HG02852 (cell line): ENCODE measurements around the gene C14orf93.

Source experiments
- ATAC-seq: cut with Tn5 transposase; IDR thresholded peaks from one replicate; pipeline ENCODE4 v1.9.1; 2021; ENCODE audit warnings: mild to moderate bottlenecking, moderate library complexity; ENCODE audit not compliant: unreplicated experiment

The C14orf93 gene

DNA sequence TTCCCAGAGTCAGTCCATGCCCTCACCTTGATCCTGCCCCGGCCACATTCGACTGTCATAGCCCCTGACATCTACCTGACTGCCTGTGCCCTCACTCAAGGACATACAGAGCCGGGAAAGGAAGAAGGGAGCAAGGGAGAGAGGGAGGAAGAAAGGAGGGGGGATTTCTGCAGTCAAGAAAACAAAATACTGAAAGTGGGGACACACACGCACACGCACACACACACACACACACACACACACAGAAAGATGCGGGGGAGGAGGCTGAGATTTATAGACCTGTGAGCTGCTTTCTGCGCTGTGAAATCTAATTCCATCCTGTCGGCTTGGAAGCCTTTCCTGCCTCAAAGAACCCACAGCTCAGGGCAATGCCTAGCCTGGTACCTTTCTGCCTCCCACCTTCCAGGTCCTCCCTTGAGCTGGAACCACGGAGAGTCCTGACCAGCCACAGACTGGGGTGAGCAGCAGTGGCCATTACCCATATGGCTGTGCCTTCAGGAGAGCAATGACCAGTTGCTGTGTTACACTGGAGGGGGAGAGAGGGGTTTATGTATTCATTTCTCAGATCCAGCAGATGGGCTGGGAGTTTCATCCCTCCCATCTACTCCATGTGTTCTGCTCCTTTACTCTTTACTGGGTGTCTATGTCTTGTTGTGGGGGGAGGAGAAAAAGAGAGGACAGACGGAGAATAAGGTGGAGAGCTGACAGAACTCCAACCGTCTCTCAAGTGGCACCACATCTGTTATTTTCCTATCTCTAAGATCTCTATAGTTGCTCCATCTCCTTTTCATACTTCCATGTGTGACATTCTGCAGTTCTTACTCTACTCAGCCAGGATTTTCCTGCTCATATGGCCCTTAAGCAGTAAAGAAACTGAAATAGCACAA, 12.9 kb downstream of the C14orf93 start:
- no peak for ATAC-seq

DNA sequence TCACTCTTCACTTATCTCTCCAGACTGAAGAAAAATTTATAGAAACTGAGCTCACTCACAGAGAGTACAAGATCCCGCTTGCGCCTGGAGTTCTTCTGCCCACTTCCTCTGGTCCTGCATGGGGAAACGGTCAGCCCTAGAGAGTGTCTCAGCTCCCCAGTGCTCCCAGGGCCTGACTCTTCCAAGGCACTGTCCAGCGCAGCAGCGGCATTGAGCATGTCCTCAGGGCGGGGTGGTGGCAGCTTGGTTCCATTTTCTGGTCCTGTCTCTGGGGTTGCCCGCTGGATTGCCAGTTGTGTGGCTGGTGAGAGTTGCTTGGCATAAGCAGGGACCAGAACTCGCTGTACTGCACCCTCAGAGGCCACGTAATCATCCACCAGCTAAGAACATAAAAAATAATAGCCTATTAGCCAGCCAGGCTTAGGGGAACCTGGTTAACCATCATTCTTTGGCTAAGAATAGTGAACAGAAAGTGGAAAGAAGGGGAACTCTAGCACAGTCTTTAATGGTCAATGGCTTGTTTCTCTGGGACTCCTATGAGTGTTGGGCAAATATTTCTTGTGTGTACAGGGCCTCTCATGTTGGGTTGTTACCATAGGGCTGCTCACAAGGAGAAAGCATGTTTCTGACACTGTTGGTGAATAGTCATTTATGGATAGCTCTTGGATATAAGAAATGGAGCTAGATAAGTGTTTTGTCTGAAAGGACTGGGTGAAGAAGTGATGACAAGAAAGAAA, 13.9 kb downstream of the C14orf93 start:
- no peak for ATAC-seq

DNA sequence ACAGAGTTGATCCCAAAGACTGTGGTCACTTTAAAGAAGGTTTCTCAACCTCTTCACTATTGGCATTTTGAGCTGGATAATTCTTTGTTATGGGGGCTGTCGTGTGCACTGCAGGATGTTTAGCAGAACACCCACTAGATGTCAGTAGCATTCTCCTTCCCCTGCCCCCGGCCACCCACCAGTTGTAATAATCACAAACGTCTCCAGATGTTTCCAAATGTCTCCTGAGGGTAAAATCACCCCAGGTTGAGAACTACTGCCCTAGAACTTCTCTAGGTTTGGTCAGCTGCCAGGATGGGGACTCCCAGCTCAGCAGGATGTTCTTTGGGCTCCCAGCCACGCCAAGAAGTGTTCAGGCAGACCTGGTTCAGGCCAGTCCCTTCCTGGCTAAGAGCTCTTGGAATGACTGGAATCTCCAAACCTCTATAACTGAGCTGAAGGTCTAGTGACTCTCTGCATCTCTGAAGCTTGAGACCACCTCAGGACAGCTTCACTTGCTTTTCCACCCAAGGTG, 15.1 kb downstream of the C14orf93 start:
- ATAC-seq: no peak

DNA sequence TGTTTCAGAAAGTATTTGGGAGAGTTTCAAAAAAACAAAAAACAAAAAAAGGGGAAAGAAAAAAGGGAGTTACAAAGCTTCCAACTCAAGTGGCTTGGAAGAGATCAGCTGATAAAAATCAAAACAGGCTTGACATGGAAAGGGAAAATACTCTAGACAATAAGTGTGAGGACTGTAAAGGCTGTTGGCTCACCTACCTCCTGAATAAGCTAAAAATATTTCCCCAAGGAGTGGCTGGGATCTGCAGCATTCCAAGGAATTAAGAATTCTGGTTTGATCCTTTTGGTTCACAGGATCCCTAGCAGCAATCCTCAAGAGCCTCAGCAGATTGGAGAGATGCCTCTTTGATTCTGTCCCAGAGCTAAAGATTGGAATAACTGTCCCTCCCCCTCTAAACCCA, 16.4 kb downstream of the C14orf93 start:
- ATAC-seq: no peak

DNA sequence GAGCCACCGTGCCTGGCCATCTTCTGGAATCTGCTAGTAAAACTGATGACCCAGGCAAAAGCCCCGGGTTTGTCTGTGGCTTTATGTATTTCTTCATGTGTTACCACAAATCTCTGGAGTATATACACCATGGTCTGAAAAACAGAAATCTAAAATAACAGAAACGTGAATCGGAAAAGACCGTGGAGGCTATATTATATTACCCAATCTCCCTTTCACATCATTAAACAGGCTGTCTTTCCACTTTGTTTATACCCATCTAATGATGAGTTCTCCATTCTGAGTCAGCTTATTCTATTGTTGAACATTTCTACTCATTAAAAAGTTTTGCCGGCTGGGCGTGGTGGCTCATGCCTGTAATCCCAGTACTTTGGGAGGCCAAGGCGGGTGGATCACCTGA, 18.1 kb downstream of the C14orf93 start:
- ATAC-seq: no peak

DNA sequence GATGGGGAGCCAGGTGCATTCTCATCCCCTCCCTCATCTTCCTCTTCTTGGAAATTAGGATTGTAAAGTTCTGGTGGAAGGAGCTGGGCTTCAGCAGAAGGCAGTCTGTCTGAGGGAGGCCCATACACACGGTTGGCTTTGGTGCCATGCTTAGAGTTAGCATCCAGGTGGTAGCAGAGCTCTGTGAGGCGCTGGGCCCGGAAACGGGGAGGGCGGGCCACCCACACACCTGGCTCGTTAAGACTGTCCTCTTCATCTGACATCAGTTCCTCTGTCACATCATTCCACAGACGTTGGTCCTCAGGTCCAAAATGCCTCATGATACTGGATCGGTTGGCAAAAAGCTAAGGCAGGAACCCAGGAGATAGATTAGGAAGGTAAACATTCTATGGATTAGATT, 22.7 kb downstream of the C14orf93 start:
- no peak for ATAC-seq

DNA sequence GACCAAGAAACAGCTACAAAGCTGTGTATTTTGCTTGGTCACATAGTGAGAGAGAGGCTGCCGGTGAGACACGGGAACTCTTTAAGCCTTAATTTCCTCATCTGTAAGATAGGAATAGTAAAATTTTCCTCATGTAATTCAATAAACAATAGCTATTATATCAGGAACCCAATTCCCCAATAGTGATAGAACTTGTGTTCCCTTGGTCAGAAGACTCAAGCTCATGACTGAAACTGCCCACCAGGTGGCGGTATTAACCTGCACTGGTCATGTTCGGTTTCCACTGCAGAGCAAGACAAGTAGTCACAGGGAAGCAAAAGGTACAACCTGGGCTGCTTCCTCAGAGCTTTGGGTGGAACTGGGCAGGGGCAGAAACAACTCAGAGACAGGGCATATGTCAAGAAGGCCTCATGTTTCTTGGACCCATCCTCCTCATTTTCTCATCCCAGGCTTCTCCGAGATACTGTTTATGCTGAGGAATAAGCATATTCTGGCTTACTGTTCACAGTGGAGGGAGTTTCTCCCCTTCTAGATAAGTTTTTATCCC, 23.4 kb downstream of the C14orf93 start:
- no peak for ATAC-seq

DNA sequence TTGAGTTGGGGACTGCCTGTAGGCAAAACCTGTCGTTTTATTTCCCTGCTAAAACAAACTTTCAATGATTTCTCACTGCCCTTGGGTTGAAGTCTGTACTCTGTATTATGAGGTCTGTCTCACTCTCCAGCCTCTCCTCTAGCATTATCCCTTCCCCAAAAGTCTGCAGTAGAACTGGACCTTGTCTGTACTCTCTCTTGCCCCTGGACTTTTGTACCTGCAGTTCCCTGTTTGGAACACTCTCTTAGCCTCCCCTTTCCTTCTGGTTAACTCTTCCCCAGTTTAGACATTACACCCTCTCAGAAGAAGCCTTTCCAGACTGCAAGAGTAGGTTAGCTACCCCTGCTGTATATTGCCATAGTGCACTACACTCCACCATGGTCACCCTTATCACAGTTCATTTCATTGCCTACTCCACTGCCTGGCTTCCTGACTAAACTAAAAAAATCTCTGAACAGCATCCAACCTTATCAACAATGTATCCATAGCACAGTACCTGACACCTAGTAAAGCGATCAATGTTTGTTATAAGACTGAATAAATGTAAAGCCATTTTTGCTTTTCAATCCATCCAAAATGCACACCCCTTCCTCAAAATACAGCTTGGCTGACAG, 23.9 kb downstream of the C14orf93 start:
- no peak for ATAC-seq

DNA sequence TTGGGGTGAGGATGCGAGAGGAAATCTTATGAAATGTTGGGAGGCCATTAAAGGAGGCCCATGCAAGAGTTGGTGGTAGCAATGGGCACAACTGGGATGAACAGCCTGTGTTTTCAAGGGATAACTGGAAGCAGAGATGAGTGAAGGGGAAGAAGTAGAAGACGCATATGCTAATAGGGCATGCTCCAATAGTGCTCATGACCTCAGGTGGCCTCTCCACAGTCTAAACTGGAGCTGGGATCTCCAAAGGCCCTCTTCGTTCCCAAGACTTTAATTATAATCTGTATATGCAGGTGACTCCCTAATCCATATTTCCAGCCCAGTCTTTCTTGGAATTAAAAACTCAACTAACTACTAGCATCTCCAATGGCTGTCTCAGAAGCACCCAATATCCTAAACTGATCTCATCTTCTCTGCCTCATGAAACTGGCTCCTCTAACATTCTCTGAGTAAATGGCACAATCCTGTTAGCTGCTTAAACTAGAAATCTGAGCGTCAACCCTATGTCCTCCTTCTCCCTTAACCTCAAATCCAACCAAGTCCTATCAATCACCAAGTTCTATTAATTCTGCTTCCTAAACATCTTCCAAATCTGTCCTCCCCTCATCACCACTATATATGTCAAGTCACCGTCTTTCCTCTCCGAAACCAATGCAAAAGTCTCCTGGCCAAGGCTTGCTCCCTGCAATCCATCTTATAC, 24.8 kb downstream of the C14orf93 start:
- no peak for ATAC-seq

DNA sequence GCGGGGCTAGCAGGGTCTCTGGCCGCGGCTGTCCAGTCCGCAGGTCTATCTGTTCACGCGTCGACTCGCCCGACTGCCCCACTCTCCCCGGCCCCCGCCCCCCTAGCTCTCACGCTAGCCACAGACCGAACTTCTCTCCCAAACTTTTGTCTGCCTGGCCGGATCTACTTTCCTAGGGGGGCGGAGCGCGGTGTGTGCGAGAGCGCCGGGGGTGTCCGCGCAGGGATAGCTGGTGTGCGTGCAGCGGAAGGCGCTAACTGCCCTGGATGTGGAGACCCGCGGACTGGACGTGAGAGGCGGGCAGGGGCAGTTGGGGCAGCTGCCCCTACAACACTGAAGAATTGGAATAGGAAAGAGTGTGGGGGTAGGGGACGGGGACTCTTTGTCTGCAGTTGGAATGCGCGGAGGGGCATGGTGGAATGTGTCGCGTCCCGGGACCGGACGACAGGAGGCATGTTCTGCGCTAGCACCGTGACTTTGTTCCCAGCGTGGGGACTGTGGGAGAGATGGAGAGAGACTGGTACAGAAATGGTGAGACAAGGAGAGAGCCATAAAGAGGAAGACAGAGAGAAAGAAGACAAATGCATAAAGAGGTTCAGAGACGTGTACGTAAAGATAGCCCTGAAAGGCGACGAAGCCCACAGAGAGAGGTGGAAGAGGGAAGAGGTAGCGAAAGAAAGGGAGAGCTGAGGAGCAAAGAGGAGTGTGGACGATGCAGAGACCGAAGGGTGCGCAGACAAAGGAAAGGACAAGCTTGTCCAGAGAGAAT, 27.3 kb downstream of the C14orf93 start, which contains the start of gene AJUBA:
Gene AJUBA, minus strand, starts transcription at position 75 of the 769 bp plus-strand sequence. CDS start 285 bp downstream, outside the sequence.
- ATAC-seq: no peak

DNA sequence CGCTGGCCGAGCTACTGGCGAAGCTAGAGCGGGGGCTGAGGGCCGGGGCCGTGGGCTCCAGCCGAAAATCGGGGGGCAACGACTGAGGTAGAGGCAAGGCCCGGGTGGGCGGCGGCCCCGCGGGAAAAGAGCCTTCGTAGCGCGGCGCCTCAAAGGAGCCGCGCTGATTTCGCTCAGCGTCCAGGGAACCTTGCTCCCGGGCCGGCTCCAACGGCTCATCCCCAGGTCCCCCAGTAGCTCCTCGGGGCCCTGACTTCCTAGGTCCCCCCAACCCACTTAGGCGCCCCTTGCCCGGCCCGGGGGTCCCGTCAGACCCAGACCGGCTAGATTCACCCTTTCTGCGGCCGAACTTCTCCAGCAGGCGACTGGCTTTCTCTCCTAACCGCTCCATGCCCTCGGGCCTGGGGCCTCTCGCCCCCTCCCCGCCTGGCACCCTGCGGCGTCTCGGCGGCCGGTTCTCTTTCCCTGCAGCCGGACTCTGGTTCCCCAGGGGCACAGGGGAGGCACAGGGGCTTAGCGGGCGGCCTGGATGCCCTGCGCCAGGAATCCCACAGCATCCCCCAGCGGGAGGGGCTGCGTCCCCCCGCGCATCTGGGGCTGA, 28.0 kb downstream of the C14orf93 start:
- ATAC-seq: no peak

DNA sequence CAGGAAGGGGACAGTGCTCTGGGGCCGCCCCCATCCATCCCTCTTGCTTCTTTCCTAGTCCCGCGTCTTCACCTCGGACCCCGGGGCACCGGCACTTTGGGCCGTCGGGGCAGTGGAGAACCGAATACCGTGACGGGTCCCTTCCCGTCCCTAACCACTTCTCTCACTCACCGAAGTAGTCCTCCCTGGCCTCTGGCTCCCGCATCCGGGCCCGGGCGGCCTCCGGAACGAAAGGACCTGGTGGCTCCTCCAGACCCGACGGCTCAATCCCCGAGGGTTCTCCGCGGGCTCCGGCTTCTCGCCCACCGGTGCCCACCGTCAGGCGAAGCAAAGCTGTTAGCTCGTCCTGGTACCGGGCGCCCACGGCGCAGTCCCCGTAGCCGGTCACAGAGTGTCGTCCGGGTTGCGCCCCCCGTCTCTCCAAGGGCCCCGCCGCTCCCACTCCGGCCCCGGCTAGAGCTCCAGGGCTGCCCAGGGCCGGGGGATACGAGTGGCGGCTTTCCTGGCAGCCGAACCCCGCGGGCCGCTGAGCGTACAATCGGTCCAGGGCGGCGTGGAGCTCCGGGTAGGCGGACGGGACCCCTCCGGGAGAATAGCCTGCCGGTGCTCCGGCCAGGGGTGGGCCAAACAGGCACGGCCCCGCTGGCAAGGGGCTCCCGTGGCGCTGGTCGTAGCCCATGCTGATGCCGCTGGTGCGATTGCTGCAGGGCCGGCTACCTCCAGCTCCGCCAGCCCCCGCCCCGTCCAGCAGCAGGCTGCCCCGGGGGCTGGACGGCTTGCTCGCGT, 28.7 kb downstream of the C14orf93 start:
- no peak for ATAC-seq

DNA sequence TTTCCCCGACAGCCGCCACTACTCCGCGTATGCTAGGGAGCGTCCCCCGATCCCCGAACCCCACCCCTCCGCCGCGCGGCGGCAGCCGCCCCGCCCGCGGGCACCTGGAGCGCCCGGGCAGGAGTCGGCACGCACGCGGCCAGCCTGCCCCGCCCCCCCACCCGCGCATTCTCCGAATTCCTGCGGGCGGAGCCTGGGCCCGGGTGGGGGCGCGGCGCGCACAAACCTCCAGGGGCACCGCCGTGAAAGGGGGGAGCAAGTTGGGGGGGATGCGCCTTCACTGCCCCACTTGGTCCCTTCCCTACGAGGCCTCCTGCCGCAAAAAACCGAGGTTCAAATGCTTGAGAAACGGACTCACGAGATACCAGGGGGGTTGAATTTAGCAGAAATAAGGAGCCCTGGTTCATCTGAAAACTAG, 29.3 kb downstream of the C14orf93 start:
- no peak for ATAC-seq

DNA sequence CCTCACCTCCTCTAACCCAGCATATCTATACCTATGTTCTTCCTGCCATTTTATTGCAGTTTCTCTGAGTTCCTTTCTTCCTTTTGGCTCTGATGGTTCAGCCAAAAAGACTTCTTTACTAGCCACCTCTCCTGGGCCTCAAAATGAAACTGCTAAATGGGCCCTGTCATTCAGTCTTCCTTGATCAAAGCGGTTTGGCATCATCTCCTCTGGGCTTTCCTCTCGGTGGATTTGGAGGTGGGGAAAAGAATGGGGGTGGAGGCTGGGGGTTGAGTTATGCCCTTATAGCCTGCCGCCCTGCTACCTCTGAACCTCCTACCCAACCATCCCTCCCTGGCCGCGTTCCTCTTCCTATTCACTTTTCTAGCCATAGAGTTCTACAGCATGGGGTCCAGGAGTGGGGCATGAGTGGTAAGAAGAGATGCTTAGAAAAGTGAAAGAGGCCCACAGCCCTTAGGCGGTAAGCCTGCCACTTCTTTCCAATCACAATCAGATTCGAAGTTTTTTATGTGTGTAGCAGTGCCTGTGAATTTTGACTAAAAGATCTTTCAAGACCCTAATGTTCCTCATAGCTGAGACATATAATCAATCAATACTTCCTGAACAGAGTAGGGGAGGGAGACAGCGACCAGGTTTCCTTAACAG, 30.1 kb downstream of the C14orf93 start:
- no peak for ATAC-seq

DNA sequence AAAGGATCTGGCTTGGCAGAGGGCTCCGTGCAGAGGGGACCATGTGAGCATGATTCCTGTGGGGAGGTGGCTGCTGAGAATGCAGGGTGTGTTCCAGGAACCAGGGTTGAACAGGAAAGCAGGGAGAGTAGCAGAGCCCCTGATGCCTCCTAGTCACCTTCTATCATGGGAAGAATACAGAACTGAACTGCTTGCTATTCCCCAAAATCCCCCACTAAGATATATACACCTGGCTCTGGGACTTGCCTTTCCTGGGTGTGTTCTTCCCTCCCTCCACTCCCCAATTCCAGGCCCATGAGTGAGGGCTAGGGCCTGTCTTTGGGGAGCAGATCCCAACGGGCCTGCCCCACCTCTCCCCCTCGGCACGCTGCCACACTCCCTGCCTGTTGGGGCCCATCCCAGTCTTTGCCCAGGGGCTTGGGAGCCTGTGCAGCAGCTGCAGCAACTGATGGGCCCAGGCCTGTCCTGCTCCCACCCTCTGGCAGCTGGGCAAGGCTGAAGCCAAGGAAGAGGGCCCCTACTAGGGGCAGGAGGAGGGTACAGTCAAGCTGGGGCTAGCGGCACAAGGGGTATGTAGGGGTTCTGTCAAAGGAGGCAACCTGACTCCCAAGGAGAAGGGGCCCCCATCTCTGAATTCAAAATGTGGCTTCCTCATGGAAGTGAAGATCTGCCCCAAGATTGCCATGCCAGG, 30.8 kb downstream of the C14orf93 start:
- ATAC-seq: no peak

DNA sequence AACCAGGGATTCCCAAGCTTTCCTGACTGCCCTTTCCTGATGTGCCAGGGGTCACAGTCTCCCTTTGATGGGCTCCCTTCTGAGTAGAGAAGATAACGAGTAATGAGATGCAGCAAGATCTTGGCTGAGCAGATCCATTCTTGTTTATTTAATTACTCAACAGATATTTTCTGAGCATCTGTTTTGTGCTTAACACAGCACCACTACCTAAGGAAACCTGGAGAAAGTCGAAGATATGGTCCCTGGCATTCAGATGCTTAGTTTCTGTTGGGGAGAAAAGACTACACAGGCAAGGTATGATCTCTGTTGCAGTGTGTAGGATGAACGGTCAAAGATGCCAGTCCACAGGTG, 31.5 kb downstream of the C14orf93 start:
- no peak for ATAC-seq

DNA sequence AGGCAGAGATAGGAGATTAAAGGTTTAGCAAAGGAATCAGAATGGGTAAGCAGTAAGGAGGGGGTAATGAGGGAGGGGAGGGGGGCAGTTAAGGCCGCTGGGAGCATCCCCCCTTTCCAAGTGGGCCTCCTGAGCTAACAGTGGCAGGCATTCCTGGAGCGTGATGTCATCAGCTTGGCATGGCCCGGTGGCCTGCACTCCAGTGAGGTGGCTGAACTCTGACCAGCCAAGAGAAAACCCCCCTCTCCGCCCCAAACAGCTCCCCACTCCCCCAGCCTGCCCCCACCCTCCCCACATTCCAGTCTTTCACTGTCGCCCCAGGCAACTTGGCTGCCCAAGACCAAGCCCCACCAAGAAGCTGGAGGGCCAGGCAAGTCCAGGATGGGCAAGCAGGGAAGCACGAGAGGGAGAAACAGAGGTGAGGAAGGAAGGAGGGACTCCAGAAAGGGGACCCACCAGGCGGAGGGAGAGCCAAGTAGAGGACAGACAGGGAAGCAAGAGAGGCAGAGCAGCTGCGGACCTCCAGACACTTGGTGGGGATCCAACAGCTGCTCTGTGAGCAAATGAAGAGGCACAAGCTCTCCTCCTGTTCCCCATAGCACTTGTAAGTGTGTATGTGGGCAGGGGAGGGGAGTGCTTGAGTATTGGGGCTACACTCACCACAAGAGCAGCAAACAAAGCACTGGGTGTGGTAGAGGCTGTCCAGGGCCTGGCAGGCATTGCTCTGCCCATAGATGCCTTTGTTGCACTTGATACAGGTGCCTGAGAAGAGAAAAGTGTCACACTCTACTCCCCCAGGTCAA, 32.1 kb downstream of the C14orf93 start:
- ATAC-seq: no peak
